ENCODE data around the gene HMGCR.

DNA sequence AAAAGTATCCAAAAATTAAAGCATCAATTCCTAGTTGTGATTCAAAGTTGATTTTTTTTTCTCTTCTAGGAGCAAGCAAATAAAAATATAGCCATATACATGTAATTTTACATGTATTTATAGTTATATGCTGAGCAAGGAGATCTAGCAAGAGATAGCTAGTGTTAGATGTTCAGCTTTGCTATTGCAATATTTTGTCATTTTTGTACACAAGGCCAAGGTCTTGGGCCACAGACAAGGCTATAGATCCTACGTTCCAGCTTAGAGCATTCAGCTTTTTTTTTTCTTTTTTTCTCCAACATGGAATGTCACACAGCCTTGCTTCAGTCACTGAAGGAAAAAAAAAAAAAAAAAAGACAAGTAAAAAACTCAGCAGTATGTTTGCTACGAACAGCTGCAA lies 36.8 kb downstream of the HMGCR start:
- TF ChIP-seq, protein P1, sequence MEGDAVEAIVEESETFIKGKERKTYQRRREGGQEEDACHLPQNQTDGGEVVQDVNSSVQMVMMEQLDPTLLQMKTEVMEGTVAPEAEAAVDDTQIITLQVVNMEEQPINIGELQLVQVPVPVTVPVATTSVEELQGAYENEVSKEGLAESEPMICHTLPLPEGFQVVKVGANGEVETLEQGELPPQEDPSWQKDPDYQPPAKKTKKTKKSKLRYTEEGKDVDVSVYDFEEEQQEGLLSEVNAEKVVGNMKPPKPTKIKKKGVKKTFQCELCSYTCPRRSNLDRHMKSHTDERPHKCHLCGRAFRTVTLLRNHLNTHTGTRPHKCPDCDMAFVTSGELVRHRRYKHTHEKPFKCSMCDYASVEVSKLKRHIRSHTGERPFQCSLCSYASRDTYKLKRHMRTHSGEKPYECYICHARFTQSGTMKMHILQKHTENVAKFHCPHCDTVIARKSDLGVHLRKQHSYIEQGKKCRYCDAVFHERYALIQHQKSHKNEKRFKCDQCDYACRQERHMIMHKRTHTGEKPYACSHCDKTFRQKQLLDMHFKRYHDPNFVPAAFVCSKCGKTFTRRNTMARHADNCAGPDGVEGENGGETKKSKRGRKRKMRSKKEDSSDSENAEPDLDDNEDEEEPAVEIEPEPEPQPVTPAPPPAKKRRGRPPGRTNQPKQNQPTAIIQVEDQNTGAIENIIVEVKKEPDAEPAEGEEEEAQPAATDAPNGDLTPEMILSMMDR (IDR thresholded peaks at IDR 0.05) = no peak
- no peak for TF ChIP-seq EP300 (IDR thresholded peaks at IDR 0.05)
- TF ChIP-seq POLR2A (IDR thresholded peaks at IDR 0.05) = no peak
